Endothelial cell (in vitro differentiated cells): ENCODE results near the gene QPCT. TPM values are rescaled to one million over a fixed set of nuclear protein-coding genes. Genes with fewer than 3 reads are reported as not detected.

Experiments used
- DNase-seq: peaks from one replicate; pipeline ENCODE4 v3.0.0; 2021; ENCODE audit warnings: low spot score
- H3K27ac Mint-ChIP-seq: one replicate; pipeline ENCODE4 v1.8.0; 2021; ENCODE audit warnings: mixed read lengths, inconsistent platforms; ENCODE audit not compliant: unreplicated experiment
- H3K27me3 Mint-ChIP-seq: one replicate; pipeline ENCODE4 v1.8.0; 2021; ENCODE audit warnings: mild to moderate bottlenecking, moderate library complexity, mixed read lengths, inconsistent platforms; ENCODE audit not compliant: unreplicated experiment
- H3K36me3 Mint-ChIP-seq: one replicate; pipeline ENCODE4 v1.8.0; 2021; ENCODE audit warnings: mild to moderate bottlenecking, low read depth, mixed read lengths, inconsistent platforms; ENCODE audit not compliant: unreplicated experiment
- H3K4me1 Mint-ChIP-seq: one replicate; pipeline ENCODE4 v1.8.0; 2021; ENCODE audit warnings: mild to moderate bottlenecking, mixed read lengths, inconsistent platforms; ENCODE audit not compliant: unreplicated experiment
- H3K4me3 Mint-ChIP-seq: one replicate; pipeline ENCODE4 v1.8.0; 2021; ENCODE audit warnings: mild to moderate bottlenecking, mixed read lengths, inconsistent platforms; ENCODE audit not compliant: unreplicated experiment
- H3K9me3 Mint-ChIP-seq: one replicate; pipeline ENCODE4 v1.8.0; 2021; ENCODE audit warnings: mixed read lengths, inconsistent platforms; ENCODE audit not compliant: unreplicated experiment
- CTCF ChIP-seq: fragments of 200-600 bp; sonication (generic); IDR thresholded peaks from one replicate; pipeline ENCODE4 v1.5.0; 2021; ENCODE audit warnings: antibody characterized with exemption; ENCODE audit not compliant: unreplicated experiment
- total RNA-seq: library from RNA; stranded (reverse); fragmentation: NEBNext Ultra II Directional; extraction: Animal tissue kit (Norgen Biotek cat#: 25700); gene quantifications from one replicate; pipeline ENCODE4 v1.2.1, GENCODE V29; 2021; ENCODE audit not compliant: unreplicated experiment

The QPCT gene
- total RNA-seq, 1 donor from 2014 or later = 50.6 TPM

- no peaks in the 10 kb centered on the region for H3K9me3 Mint-ChIP-seq
- no peak overlapping the region for H3K27ac Mint-ChIP-seq
- no peak overlapping the region for H3K4me3 Mint-ChIP-seq
- H3K36me3 Mint-ChIP-seq = no peaks in the 10 kb centered on the region
- no peak for TF ChIP-seq CTCF
- DNase-seq = no peak
- H3K27me3 Mint-ChIP-seq = peaks cover 1% of the 10 kb centered on the region
- H3K4me1 Mint-ChIP-seq = peaks cover 28% of the 10 kb centered on the region
Observed at GRCh38 chr2:37338933-37339332, 5.5 kb upstream of the QPCT start.

- Mint-ChIP-seq H3K36me3 (no peaks in the 10 kb centered on the region), H3K9me3 (no peaks in the 10 kb centered on the region), H3K4me3 (no peak overlapping the region), H3K4me1 (peaks cover 33% of the 10 kb centered on the region), H3K27ac (no peak overlapping the region), H3K27me3 (peaks cover 3% of the 10 kb centered on the region)
- no peak for TF ChIP-seq CTCF
- DNase-seq = no peak
Observed at GRCh38 chr2:37340637-37341036, 3.8 kb upstream of the QPCT start.

GRCh38 chr2:37342591-37343220 is 1.7 kb upstream of the QPCT start:
- Mint-ChIP-seq H3K4me1 (peaks cover 40% of the 10 kb centered on the region), H3K4me3 (no peak overlapping the region), H3K27me3 (peaks cover 3% of the 10 kb centered on the region), H3K9me3 (no peaks in the 10 kb centered on the region), H3K36me3 (no peaks in the 10 kb centered on the region), H3K27ac (peak overlapping the region; percentile 65)
- DNase-seq = peak; percentile 10
- TF ChIP-seq CTCF = no peak

- Mint-ChIP-seq H3K9me3 (no peaks in the 10 kb centered on the region), H3K4me1 (peaks cover 43% of the 10 kb centered on the region), H3K27ac (peak overlapping the region; percentile 65), H3K36me3 (no peaks in the 10 kb centered on the region), H3K4me3 (peak overlapping the region; percentile 92), H3K27me3 (peaks cover 5% of the 10 kb centered on the region)
- TF ChIP-seq CTCF = no peak
- peak; percentile 22 for DNase-seq
Observed at GRCh38 chr2:37343537-37344434, 644 bp upstream of the QPCT start.

GRCh38 chr2:37348155-37348554 is 3.7 kb downstream of the QPCT start:
- Mint-ChIP-seq H3K4me1 (peaks cover 38% of the 10 kb centered on the region), H3K27ac (peak overlapping the region; percentile 61), H3K27me3 (peaks cover 5% of the 10 kb centered on the region), H3K9me3 (no peaks in the 10 kb centered on the region), H3K36me3 (no peaks in the 10 kb centered on the region), H3K4me3 (no peak overlapping the region)
- TF ChIP-seq CTCF = no peak
- no peak for DNase-seq
